HG02973 (cell line): ENCODE data around the gene NFYC.
A peak's percentile ranks its signal among the peaks of the same experiment; 100 is the strongest.
"Not testable (repeated sequence)": the region's sequence is repeated elsewhere in the genome, so short reads cannot be mapped to it uniquely, and the experiment has no call there.

ENCODE experiments used
- ATAC-seq: cut with Tn5 transposase; IDR thresholded peaks from one replicate; pipeline ENCODE4 v1.9.1; 2021; ENCODE audit warnings: moderate library complexity; ENCODE audit not compliant: unreplicated experiment

The NFYC gene

DNA sequence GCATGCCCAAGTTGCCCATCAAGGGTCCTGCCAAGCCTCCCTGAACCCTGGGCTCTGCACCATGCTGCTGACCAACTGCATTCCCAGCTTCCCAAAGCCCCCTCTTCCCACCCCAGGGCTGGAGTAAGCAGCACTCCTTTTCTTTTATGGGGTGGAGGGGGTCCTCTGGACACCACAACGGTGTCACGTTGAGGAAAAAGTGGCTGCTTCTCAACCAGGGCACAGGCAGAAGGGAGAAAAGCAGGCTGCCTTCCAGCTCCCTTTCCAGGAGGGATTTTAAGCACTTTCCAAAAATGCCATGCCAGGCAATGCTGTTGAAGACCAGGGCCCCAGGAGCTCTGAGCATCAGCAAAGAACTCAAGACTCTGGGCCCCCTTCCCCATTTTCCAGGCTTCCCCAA is 26.7 kb upstream of the NFYC start:
- no peak for ATAC-seq

- ATAC-seq, result peak; percentile 73
Observed at GRCh38 chr1:40665335-40666171, 26.0 kb upstream of the NFYC start, which contains the start of gene RIMS3. TSS of gene RIMS3 (minus strand) at chr1:40665682. CDS start at chr1:40641925, 23,757 bp downstream.

GRCh38 chr1:40668769-40669525 is 22.6 kb upstream of the NFYC start:
- peak; percentile 56 for ATAC-seq

DNA sequence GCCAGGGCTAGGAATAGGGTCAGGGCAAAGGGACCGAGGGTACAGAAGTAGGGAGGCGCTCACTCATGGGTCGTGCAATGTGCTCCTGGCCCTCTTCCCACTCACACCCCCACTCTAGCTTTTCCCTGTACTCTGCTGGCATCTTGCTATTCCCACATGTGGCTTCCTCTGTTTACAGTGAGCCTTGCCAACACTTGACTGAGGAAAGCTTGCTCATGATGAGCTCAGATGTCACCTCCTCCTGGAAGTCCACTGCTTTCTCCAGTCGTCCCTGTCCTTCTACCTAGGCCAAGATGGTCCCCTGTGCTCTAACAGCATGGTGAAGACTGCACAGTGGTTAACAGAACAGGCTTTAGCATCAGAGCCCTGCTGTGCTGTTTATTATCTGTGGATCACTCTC is 18.1 kb upstream of the NFYC start:
- ATAC-seq, result no peak

GRCh38 chr1:40676501-40676900 is 15.0 kb upstream of the NFYC start:
- ATAC-seq, result no peak

DNA sequence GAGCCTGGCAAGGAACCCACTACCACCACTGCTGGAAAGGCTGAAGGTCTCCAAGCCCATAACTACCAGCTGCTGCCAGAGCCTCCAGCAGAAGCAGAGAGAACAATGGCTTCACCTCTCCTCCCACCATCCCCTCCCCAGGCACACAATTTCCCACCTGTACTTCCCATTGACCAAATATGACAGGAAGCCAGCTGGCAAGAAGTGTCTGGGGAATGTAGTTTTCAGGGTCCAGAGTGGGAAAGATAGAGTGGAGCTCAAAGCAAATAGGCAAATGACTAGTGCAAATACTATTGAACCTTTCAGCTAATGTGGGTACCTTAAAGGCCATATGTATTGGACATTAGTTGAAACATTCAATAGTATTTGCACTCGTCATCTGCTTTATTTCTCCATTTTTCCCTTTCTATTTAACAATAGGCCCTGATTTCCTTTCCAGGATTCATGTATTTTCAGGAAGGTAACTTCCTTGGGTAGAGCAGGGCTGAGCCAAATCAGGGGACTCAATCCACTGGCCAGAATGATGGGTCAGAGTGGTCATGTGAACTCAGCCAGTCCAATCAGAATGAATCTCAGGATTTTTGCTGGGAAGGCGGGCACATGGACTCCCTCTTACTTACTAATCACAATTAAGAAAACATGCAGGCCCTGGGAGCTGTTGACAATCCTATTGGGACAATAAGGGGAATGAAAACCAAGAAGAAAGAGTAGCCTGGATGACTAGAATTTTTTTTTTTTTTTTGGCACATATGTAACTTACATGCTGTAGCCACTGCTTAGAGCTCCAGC is 12.1 kb upstream of the NFYC start:
- no peak for ATAC-seq

DNA sequence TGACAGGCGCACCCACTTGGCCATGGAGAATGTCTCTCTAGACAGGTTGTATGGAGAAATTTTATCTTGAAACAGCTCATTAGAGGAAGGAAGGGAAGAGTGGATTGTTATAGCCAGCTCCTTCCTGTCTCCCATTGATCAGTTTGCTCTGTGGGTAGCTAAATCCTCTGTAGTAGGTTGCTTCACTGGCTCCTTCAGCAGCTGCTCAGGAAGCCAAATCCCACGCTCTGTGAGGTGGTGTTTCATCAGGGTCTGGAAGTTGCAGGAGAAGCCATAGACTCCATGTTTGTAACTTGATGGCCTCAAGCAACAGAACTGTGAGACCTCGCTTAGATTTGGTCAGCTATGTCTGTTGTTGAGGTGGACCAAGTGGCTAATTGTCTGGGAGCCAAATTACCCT is 6.8 kb upstream of the NFYC start:
- no peak for ATAC-seq

DNA sequence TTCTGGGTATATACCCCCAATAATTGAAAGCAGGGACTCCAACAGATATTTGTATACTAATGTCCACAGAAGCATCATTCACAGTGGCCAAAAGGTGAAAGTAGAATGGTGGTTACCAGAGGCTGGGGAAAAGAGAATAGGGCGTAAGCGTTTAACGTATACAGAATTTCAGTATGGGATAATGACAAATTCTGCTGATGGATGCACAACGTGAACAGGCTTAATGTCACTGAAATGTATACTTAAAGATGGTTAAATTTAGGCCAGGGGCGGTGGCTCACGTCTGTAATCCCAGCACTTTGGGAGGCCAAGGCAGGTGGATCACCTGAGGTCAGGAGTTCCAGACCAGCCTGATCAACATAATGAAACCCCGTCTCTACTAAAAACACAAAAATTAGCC is 4.4 kb upstream of the NFYC start:
- no peak for ATAC-seq

- no peak for ATAC-seq
Observed at GRCh38 chr1:40687661-40688060, 3.8 kb upstream of the NFYC start.

DNA sequence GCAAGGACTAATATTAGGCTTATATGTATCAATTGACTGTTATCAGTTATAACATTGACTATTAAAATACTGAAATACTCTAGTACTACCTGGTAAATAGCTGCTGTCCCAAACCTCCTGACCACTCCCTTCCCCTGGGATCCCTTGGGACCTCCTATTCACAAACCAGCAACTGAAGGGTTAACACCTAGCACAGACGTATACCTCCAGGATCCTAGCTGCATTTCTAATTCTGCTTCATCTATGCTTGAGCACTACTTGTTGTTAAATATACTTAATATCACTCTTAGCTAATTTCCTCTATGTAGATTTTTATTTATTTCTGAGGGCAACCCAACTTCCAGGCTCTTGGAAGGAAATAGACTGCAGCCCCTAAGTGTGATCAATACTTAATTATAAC is 1.8 kb upstream of the NFYC start:
- ATAC-seq, result no peak

DNA sequence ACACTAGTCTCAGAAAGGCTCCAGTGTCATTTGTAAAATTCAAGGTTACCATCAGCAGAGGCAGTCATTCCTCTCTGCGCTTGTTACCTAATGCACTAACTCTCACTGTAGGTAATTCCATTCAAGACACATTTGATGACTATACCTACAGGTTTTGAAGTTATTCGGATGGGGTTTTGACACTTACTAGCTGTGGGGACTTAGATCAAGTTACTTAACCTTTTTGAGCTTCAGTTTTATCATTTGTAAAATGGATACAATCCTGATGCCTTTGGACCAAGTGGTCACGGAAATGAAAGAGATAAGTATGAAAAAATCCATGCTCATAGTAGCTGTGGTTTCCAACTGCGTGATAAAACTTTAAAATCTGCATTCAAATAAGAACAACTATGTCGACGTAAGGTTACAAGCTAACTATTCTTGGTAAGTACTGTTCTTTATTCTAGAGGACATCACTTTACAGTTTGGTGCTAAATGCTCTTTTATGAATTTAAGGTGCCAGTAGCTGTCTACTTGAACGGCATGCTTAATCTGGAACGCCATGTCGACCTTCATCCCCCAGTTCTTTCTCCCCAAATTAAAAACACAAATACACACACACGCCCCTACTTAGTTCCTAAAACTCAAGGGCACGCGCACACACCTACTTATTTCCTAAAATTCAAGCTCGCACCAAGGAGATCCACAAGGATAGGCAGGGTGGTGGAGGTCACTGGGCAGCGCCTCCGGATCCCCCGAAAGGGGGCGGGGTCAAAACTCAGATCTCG is 550 bp upstream of the NFYC start:
- no peak for ATAC-seq

- ATAC-seq, result no peak
Observed at GRCh38 chr1:40692429-40692895, 958 bp downstream of the NFYC start.

DNA sequence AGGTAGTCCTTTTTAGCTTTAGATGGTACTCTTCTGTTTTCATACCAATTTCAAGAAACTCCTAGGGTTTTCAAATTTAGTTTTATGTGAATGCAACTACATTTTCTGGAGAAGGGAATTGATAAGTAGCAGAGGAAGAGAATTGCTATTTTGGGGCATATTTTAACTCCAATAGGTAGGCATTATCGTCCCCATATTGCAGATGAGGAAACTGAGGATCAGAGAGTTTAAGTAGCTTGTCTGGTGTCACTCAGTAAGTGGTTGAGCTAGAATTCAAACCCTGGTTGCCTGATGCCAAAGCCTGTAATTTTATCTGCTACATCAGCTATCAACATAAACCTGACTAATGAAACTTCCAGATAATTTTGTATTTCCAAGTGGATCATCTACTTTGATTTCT is 1.9 kb downstream of the NFYC start:
- ATAC-seq, result no peak

DNA sequence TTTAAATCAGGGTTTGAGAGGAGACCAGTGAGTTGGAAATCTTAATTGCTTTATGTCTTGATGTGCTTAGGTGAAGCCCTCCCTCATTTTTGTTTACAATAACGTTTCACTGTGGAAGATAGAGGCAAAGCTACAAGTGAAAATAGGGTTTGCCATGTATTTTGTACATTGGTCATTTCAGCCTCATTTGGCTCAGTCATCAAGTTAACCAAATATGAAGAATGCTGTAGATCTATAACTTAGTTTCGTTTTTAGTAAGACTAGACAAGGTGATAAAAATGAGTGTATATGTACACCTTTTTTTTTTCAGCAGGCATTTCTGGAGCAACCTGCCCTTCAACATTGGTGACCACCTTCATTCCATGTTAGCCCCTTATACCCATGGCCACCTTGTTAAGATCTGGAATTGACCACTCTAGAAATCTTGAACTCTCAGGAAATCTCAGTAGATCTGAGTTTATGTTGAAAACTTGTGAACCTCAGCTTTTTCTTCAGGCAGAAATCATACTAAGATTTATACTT is 2.9 kb downstream of the NFYC start:
- no peak for ATAC-seq

DNA sequence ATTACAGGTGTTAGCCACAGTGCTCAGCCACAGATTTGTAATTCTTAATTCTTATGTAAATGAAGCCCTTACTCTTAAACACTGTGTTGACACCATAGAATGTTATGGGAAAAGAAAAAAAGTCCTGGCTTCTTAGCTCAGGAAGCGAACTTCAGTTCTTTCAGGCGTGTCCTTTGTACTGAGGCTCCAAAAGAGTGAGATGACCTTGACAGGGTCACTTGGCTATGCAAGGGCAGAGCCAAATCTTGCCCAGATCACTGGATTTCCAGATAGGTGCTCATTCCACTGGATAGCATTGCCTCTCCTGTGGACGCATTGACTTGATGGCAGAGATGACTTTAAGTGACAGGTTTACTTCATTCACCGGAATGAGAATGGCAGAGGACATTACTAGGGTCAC is 4.8 kb downstream of the NFYC start:
- no peak for ATAC-seq

GRCh38 chr1:40697436-40697835 is 5.9 kb downstream of the NFYC start:
- ATAC-seq, result no peak

- ATAC-seq, result peak; percentile 82
Observed at GRCh38 chr1:40699787-40700186, 8.3 kb downstream of the NFYC start.

DNA sequence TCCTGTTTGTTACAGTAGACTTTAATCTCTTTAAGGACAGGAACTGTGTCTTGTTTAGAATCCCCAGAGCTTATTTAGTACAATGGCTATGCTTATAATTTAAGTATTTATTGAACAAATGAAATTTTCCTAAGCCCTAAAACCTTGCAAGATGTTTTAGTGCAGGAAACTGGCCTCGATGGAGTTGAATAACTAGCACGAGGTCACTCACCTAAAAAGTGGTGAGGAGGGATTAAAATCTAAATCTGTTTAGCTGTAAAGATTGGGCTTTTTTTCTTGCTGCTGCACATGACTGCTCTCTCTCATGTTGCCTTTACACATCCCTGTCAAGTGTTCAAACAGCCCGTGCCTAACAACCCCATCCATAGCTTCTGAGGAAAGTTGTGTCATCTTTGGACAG is 10.2 kb downstream of the NFYC start:
- ATAC-seq, result no peak

DNA sequence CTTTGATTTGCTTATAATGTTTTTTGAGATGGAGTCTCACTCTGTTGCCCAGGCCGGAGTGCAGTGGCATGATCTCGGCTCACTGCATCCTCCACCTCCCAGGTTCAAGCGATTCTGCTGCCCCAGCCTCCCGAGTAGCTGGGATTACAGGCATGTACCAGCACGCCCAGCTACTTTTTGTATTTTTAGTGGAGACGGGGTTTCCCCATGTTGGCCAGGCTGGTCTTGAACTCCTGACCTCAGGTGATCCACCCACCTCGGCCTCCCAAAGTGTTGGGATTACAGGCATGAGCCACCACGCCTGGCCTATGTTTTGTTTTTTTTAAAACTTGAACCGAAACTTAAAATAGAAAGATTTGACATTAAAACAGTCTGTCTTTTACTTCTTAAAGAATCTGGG is 11.3 kb downstream of the NFYC start:
- ATAC-seq, result not testable (repeated sequence)

GRCh38 chr1:40703316-40703715 is 11.8 kb downstream of the NFYC start:
- ATAC-seq, result no peak
